GM21367 (cell line): ENCODE data around the gene XPC.

Source experiments
- ATAC-seq: cut with Tn5 transposase; IDR thresholded peaks from one replicate; pipeline ENCODE4 v1.9.1; 2021; ENCODE audit not compliant: unreplicated experiment

Gene XPC

DNA sequence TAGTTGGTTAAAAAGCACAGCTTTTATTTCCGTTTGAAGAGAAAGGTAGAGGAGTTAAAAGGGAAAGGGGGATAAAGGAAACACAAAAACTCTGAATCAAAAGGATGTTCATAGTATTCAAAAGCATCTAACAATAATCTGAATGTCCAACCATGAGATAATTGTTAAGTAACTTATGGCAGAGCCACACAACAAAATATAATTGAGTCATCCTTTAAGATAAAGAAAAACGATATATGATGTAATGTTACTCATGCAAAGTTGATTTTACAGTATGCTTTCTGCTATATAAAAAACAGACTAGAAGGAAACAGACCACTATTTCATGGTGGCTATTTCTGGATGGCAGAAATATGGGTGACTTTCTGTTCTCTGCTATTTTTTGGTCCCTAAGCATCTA lies 3.9 kb downstream of the XPC start:
- no peak for ATAC-seq

DNA sequence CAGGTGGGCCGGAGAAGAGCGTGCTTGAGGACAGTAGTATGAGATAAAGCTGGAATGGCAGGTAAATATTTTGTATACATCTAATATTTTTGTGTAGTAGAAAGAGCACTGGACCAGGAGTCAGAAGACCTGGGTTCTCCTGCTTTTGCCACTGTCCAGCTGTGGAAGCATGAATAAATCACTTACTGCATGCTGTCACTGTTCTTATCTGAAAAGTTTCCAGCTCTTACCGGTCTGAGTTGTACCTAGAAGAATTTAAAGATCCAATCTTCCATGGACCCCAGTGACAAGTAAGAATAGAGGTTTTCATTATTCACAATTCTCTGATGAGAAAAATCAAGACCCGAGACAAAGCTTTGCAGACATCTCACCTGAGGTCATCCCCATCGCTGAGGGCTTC lies 5.9 kb downstream of the XPC start:
- no peak for ATAC-seq

DNA sequence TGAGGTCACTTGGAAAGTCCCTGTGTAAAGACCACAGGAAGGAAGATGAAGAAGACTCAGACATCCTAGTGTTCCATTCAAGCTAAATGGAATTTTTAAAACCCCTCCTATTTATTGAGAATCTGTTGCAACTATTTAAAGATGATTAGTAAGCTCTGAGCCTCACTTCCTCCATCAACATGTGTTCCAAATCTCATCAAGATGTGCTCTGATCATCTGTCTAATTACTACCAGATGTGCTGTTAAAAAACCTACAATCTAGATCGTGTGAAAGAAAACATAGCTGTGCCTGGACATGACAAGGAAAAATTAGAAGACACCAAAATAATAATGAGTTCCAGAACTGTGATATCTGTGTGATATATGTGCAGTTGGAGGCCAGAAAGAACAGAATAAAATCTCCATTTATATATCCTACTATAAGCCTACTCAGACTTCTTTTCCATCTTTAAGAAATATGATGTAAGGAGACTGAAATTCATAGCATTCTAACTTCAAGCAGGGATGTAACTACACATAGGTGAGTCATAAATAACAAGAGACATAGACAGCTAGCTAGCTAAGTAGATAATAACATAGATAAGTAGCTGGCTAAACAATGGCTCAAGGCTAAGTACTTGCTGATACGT lies 7.8 kb downstream of the XPC start:
- no peak for ATAC-seq

DNA sequence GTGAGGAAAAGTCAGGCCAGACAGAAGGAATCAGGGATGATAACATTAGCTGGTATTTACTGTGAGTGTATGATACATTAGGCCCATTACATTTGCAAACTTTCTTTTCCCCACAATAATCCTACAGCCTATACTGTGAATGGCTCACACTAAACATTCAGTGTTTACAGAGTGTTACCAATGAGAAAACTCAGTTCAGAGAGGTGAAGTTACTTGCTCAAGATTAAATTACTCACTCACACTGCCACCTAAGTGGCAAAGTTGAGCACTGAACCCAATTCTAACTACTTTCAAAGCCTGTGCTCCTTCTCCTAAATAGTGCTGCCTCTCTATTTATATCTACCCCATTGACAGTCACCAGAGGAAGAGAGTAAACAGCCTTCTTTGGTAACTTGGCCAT lies 8.5 kb downstream of the XPC start:
- no peak for ATAC-seq

DNA sequence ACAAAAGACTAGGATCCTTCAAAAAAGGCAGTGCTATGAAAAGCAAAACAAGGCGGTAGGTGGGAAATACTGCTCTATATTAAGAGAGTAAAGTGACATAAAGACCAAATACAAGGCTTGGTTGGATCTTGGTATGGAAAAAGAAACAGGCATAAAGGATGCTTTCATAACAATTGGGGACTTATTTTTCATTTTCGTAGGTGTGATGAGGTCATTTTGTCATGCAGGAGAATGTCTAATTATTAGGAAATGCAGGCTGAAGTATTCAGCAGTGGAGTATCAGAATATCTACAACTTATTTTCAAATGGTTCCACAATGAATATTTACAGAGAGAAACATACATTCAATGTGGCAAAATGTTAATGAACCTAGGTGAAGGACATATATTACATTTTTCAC lies 9.0 kb downstream of the XPC start:
- ATAC-seq: no peak

DNA sequence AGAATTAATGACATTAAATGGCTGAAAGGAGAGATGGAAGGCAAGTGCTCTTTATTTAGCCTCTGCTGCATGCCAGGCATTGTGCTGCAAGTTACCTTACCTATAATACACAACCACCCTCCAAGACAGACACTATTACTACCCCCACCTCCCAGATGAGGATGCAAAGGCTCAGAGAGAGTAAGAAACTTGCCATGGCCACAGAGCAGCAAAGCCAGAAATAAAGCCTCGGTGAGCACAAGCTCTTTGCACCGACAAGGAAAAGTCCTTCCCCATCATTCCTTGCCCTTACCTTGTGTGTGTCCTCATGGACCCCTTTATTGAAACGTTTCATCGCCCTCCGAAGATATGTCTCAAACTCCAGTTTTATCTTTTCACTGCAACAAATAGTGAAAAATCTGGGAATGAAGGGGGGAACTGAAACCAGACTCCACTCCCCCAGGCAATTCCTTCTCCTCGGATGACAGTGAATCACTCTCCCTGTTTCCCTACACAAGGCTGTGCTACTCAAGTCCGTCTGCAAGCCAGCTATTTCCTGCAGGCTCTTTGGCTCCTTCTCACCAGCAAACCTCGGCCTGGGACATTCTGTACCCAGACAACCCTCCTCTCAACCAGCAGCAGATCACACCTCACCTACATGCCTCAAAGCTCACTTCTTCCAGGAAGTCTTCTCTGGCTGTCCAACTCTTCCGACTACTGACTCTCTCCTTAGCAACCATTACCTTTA lies 11.4 kb downstream of the XPC start:
- ATAC-seq: no peak

DNA sequence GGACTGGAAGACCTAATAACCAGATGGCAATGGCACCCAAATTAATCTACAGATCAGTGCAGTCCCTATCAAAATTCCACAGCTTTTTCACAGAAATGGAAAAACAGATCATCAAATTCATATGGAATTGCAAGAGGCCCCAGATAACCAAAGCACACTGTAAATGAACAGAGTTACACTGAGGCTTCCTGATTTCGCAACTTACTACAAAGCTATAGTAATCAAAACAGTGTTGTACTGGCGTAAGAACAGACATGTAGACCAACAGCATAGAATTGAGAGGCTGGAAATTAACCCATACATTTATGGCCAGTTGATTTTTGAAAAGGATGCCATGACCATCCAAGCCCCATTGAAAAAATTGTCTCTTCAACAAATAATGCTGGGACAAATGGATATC lies 16.2 kb downstream of the XPC start:
- ATAC-seq: no peak

DNA sequence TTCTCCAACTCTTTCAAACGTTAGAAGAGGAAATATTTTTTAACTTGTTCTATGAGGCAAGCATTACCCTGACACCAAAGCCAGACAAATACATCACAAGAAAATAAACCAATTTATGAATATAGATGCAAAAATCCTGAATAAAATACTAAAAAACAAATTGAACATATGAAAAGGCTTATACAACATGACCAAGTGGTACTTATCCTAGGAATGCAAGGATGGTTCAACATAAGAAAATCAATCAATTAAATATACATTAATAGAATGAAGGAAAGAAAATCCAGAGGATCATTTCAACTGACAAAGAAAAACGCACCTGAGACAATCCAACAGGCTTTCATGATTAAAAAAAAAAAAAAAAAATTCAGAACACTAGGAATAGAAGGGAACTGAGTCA lies 17.1 kb downstream of the XPC start:
- no peak for ATAC-seq

DNA sequence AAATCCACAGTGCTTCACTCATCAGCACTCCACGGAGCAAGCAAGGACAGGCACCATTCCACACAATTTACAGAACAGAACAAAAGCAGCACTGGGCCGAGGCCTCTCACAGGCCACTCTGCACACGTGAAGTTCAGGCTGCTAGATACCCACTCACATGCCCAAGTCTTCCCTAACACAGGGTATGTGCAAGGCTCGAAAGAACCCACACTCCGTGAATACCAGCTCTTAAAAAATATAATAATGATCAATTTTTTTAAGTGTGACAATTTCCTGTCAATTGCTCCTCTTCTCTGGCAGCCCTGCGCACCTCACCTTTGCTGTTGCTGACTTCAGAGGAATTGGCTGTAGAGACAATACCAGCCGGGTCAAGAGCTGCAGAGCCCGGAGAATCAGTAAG lies 19.0 kb downstream of the XPC start:
- ATAC-seq: no peak

DNA sequence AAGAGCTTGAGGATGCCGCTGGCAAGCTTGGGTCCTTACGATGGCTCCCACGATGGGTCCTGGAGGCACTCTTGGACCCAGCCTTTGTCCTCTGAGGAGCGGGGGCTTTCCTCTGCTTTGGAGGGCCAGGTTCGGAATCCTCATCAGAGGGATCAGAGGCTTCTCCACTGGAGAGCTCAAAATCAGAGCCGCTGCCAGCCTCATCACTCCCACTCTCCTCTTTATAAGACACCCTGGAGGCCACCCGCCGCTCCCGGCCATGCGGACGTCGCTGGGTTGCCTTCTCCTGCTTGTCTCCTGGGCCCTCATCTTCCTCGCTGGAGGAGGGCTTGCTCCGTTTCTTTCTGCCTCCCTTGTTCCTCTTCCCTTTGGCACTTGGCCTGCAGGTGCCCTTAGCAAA lies 20.0 kb downstream of the XPC start:
- no peak for ATAC-seq

DNA sequence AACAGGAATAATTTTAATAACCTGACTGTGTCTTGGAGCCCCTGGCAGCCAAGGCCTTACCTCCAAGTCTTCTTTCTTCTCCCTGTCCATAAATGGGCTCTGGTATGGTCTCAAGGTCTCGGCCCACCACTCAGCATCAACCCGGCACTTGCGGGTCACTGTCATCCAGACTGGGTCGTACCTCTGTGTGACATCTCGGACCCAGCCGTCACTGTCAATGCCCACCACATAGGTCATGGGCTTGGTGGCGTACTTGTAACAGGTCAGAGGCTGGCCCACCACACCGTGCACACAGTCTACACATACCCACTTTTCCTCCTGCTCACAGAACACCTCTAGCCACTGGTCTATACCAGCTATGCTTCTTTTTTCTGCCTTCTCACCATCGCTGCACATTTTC lies 20.4 kb downstream of the XPC start:
- no peak for ATAC-seq

DNA sequence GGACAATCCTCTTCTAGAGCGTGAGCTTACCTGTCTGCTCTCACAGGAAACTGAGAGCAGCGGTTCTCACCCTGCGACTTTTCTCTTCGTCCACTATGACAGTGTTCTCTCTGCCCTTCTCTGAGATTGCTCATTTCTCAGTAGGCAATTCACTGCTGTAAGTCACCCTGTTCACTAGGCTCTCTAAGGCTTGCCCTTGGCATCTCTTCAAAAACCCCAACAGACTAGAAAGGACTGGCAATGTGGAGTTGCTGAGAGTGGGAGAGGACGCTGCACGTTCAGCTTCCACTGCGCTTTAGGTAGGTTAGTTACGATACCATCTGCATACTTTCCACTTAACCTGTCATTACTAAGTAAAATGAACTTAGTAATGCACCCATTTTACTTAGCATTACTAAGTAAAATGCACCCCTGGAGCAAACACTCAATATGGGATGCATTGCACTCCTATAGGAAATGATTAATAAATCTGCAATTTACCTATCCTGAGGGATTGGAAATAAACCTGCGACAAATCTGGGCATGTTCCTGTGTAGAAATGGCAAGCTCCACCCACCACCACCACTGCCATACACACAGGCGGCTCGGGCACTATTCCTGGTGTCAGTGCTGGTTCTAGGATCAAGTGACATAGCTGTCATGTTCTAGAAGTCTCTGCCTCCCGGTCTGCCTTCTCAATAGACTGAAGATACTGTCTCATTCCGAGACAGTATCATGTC lies 21.4 kb downstream of the XPC start:
- ATAC-seq: no peak

DNA sequence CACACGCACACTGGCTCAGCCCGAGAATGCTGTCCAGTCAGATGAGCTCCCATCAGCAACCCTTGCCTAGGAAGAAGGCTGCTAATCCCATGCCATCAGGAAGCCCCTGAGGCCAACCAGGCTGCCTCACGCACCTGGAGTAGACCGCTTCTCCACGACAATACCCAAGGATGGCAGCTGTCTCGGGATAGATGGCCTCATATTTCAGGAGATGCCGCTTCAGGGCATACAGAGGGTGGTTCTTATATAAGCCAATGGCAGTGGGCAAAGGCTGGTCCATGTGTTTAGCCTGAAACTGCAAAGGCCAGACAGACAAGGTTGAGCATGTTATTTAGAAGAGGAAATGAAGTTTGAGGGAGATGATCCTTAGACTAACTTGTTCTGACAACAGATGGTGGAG lies 22.2 kb downstream of the XPC start:
- no peak for ATAC-seq

DNA sequence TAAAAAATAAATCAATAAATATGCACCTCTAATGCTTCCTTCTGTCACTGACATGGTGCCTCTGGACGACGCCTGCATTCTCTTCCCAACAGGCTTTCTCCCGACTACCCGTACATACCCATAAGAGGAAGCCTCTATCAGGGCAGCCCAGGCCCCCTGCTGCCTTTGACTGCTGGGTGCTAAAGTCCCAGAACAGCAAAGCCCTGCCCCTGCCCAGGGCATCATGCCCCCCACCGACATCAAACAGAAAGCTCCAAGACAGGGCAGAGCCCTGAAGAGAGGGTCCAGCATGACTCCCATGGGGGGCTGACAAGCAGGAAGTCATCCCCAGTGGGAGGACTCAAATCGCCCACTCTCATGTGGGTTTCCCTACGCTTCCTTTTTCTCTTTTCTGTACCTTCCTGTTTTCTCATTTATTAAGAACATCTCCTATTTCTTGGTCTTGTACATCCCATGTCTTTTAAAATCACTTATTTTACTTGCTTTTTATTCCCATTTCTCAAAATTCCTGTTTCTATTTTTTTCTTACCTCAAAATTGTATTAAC lies 23.4 kb downstream of the XPC start:
- ATAC-seq: no peak

DNA sequence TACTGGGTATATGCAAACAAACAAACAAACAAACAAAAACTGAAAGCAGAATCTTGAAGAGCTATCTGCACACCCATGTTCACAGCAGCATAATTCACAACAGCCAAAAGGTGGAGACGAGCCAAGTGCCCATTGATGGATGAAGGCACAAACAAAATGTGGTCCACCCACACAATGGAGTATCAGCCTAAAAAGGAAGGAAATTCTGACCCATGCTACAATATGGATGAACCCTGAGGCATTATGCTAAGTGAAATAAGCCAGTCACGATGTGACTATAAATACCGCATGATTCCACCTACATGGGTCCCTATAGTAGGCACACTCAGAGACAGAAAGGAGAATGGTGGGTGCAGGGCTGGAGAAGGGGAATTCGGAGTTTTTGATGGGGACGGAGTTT lies 24.1 kb downstream of the XPC start:
- no peak for ATAC-seq

DNA sequence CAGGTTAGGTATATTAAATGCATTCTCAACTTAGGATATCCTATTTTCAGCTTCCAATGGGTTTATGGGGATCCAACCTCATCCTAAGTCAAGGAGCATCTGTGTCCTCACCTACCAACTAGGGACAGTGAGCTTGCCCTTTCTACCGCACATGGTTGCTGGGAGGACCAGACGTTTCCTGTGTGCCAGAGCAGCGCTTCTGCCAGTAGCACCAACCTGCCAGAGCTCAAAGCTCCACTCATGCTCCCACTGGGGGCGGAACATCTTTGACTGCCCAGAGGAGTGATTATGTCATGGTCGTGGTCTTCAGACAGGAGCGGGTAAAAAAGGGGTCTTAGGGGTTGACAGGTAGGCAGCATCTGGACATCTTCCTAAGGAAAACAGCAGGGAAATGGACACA lies 24.7 kb downstream of the XPC start:
- no peak for ATAC-seq

DNA sequence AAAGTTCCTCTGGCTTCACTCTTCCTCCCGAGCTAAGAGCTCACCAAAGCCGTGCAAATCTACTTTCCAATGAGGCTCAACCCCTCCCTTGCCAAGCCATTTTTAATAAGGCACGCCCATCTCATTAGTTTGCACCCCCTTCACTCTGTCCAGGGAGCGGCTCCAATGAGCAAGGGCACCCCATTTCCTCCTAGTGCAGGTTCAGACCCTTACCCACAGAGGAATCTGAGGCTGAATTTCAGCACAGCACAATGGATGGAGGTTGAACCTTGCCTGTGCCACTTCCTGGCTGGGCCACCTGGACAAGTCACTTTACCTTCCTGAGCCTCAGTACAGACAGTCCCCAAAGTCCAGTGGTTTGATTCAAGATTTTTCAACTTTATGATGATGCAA lies 25.4 kb downstream of the XPC start:
- ATAC-seq: no peak

DNA sequence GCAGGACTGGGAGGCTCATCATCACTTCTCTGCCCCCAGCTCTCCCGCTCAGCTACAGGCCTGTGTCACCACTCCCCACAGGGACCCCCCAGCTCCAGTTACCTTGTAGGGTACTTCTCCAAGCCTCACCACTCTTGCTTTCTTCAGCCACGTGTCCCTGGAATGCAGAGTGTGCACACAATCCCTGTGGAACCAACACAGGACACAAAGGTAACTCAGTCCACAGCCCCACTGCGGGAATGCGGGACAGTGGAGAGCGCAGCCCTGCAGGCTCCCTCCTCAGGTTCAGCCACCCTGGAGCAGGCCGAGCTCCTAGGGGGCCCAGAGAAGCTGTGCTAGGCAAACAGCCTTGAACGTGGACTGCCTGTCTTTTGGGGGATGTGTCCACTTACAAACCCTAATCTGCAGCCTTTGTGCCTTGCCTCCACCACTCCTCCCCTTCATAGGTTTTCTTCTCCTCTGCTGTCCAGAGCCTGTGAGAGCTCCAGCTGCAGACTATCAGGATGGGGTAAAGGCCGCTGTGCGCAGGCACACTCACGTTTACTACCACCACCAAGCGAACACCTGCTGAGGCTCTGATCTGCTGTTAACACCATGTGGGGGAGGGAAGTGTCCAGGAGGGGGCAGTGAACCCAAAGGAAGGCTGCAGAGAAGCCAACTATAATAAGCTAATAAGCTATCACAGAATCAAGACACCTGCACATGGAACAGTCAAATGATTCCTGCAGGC lies 26.0 kb downstream of the XPC start:
- no peak for ATAC-seq

DNA sequence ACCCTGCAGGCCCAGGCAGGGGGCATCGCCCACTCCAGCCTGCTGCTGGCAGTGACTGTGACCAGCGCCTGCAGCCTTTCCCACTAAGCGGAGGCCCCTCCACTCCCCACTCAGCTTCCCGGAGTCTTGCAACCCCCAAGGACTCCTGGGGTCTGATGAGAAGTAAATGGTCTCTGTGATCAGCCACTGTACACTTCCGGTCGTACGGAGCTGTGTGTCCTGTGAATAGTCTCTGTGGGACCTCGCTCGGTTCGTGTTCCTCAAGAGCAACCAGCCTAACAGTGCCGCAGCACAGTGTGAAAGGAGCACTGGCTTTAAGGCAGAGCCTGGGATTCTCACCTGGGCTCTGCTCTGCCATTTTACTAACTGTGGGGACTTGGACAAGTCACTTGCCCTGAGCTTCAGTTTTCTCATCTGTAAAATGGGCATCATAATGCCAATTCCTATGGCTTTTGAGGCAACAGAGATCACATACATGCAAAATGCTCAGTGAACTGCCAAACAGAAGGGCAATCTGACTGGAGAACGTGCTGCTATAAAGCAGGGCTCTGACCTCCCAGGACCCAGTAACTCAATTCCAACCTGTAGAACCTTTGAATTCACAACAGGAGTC lies 26.8 kb downstream of the XPC start:
- ATAC-seq: no peak

DNA sequence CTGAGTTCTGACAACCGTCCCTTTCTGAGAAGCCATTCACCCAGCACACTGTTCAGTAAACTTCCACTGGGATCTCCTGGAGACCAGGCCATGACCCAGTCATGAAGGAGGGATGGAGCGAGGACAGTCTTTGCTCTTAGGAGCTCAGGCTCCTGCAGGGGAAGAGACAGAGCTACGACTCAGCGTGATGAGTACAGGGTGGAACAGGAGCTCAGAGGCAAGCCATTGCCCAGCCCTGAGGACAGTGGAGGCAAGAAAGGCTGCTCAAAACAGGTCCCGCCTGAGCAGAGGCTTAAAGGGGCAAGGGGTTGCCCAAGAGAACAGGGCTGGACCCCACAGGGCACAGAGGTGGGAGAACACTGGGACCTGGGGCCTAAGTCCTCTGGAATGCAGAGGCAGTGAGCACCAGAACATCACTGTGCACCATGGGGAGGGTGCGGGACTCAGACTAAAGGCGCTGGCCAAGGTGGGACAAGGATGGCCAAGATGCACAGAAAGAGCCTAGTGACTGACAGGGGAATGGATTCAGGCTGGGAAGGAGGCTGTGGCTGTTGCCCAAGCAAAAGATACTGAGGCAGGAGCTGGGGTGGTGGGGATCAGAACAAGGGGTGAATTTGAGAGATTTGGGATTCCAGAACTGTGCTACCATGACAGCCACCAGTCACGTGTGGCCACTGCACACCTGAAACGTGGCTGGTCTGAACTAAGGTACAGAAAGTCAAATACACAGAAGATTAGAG lies 27.7 kb downstream of the XPC start:
- no peak for ATAC-seq
